GM13976 (cell line): Measurements from ENCODE around the gene CRB2.
"Not testable (repeated sequence)": the region's sequence is repeated elsewhere in the genome, so short reads cannot be mapped to it uniquely, and the experiment has no call there.

Experiments
- DNase-seq: peaks from one replicate; pipeline ENCODE4 v3.0.0; 2012; ENCODE audit warnings: low spot score
- in situ Hi-C: fragments of 300-500 bp; cut with MboI; formaldehyde crosslinking; loops from one replicate; pipeline ENCODE4 v1.12.0; 2022; ENCODE audit warnings: low sequenced_read_pairs, mixed read lengths, inconsistent platforms; ENCODE audit not compliant: unreplicated experiment
- TF ChIP-seq, protein P1 (sequence below): IDR thresholded peaks from 2 replicates; pipeline ENCODE4 v1.5.1; 2012; ENCODE audit warnings: borderline replicate concordance, mild to moderate bottlenecking; ENCODE audit not compliant: insufficient read depth; ENCODE audit errors: extremely low read depth, missing control alignments, control extremely low read depth

Gene CRB2

DNA sequence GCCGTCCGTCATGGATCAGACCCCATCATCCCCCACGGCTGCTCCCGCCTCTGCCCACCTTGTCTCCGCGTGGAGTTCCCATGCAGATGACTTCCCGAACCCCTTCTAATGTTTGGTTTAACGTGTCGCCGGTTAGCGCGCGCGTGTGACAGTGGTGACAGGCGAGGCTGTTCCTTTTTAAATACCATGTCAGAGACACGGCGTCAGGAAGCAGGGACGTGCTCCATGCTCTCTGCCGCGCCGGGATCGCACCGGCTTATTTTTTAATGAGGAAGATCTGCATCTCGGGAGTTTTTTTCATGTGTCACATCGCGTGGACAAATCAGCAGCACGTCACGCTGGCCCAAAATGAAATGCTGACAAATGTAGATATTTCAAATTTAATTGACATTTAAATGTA, 35.9 kb downstream of the CRB2 start:
- in situ Hi-C loops, result no loop called here
- TF ChIP-seq, protein P1, sequence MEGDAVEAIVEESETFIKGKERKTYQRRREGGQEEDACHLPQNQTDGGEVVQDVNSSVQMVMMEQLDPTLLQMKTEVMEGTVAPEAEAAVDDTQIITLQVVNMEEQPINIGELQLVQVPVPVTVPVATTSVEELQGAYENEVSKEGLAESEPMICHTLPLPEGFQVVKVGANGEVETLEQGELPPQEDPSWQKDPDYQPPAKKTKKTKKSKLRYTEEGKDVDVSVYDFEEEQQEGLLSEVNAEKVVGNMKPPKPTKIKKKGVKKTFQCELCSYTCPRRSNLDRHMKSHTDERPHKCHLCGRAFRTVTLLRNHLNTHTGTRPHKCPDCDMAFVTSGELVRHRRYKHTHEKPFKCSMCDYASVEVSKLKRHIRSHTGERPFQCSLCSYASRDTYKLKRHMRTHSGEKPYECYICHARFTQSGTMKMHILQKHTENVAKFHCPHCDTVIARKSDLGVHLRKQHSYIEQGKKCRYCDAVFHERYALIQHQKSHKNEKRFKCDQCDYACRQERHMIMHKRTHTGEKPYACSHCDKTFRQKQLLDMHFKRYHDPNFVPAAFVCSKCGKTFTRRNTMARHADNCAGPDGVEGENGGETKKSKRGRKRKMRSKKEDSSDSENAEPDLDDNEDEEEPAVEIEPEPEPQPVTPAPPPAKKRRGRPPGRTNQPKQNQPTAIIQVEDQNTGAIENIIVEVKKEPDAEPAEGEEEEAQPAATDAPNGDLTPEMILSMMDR, result no peak

DNA sequence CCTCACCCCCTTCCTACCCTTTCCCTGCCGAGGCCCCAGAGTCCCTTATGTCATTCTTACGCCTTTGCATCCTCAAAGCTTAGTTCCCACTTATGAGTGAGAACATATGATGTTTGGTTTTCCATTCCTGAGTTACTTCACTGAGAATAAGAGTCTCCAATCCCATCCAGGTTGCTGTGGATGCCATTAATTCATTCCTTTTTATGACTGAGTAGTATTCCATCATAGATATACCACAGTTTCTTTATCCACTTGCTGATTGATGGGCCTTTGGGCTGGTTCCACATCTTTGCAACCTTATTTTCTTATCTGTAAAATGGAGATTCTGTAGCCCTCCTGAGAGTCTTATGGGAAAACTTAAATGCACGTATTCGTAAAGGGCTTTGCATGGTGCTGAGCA, 36.8 kb downstream of the CRB2 start:
- TF ChIP-seq, protein P1, result no peak
- DNase-seq, result no peak
- in situ Hi-C loops, result no loop called here

More for the DNA sequence above, 35.9 kb downstream of the CRB2 start:
- DNase-seq, result no peak

GRCh38 chr9:123394291-123395235, 38.6 kb downstream of the CRB2 start:
- no peak for DNase-seq
- TF ChIP-seq, protein P1, result no peak
- in situ Hi-C loops, result no loop called here

- no peak for DNase-seq
- in situ Hi-C loops, result no loop called here
- TF ChIP-seq, protein P1, result no peak
Observed at GRCh38 chr9:123395276-123395688, 39.3 kb downstream of the CRB2 start.

DNA sequence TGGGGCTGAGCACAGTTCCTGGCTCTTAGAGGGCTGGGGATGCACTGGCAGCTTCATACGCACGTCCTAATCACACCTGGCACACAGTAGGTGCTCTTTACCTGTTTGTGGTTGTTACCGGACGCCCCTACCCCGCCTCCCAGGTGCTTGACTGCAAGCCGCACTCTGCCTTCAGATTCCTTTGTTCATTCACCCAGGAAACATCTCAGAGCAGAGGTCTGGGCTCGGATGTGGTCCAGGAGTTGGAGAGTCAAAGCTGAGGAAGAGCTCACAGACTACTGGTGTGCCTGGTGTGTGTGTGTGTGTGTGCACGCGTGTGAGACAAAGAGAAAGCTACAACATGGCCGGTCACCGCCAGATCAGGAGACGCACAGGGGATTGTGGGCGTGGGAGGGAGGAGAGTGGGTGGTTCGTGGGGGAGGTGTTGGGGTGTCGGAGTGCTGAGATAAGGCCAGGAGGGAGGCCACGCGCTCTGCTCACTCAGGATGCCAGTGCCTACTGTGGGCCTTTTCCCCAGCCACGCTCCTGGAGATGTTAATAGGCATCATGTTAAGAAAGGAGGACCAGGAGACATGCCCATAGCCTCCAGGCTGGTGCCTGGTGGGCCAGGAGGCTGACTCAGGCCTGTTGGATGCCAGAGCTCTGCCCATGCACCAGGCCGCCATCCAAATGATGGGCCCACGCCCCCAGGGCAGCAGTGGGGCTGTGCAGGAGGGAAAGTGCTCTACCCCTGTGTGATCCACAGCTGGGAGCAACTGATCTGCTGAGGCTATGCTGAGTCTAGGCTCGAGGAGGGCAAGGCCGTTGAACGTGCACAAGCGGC, 39.9 kb downstream of the CRB2 start:
- TF ChIP-seq, protein P1, result no peak
- no peak for DNase-seq
- in situ Hi-C loops, result no loop called here

- TF ChIP-seq, protein P1, result no peak
- in situ Hi-C loops, result no loop called here
- no peak for DNase-seq
Observed at GRCh38 chr9:123397975-123398374, 42.0 kb downstream of the CRB2 start.

- DNase-seq, in situ Hi-C loops: not testable (repeated sequence)
Observed at GRCh38 chr9:123398938-123399337, 42.9 kb downstream of the CRB2 start.
